Measurements from ENCODE around the gene PRDM16.

Gene PRDM16

DNA sequence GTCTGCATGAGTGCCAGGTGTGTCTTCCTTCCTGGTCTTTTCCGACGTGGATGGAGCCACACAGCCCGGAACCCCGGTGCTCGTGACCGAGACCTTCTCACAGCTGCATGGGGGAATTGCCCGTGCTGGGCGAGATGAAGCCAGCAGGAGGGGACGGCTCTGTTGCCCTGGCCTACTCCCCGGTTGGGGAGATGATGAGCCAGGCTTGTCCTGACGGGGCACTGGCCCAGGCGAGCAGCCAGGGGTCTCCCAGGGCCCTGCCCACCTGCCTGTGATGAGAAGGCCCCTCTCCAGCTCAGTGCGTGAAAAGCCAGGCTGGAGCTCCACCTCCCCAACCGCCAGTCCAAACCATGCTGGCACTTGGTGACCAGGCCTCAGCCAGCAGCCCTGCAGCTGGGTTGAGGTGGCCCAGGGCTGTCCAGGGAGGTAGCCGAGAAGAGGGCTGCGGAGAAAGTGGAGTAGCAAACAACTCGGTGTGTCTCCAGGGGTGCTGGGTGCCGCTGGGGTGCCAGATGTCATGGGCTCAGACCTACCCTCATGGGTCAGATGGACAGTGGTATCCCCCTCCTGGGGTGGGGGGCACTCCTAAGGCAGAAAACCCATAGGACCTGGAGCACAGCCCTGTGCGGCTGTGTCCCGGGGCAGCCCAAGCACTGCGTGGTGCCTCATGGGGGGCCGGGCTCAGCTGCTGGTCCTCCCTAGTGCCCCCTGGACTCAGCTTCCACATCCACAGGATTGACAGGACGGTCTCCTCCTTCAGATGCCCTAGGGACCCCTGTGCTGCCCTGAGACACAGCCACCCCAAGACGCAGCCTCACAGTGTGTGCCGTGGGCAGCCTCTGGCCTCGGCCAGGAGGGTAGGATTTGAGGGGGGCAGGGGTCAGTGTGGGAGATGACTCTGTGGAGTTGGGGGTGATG lies 26.1 kb downstream of the PRDM16 start:
- no peak for TF ChIP-seq ZFX (IDR thresholded peaks at IDR 0.05)
- TF ChIP-seq, protein P1, sequence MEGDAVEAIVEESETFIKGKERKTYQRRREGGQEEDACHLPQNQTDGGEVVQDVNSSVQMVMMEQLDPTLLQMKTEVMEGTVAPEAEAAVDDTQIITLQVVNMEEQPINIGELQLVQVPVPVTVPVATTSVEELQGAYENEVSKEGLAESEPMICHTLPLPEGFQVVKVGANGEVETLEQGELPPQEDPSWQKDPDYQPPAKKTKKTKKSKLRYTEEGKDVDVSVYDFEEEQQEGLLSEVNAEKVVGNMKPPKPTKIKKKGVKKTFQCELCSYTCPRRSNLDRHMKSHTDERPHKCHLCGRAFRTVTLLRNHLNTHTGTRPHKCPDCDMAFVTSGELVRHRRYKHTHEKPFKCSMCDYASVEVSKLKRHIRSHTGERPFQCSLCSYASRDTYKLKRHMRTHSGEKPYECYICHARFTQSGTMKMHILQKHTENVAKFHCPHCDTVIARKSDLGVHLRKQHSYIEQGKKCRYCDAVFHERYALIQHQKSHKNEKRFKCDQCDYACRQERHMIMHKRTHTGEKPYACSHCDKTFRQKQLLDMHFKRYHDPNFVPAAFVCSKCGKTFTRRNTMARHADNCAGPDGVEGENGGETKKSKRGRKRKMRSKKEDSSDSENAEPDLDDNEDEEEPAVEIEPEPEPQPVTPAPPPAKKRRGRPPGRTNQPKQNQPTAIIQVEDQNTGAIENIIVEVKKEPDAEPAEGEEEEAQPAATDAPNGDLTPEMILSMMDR (conservative IDR thresholded peaks at IDR 0.05) = no peak
- H3K27ac ChIP-seq = no peak overlapping the region

DNA sequence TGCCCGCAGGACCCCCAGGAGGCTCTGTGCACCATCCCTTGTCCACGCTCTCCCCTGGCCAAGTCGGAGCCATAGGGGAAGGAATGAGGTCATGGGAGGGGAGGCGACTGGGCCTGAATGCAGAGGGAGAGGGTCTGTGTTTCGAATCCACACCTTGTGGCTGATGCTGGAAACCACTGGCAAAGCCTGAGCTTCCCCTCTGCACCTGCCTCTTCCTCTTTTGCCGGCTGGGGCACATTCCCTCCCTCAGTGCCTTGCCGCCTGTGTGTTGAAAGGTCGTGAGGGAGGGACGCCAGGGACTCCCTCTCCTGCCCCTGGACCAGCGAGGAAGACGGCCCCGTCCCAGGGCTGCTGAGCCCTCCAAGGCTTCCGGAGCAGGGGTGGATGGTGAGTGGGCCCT lies 27.3 kb downstream of the PRDM16 start:
- no peak overlapping the region for H3K27ac ChIP-seq
- TF ChIP-seq, protein P1 (conservative IDR thresholded peaks at IDR 0.05) = no peak
- no peak for TF ChIP-seq ZFX (IDR thresholded peaks at IDR 0.05)

DNA sequence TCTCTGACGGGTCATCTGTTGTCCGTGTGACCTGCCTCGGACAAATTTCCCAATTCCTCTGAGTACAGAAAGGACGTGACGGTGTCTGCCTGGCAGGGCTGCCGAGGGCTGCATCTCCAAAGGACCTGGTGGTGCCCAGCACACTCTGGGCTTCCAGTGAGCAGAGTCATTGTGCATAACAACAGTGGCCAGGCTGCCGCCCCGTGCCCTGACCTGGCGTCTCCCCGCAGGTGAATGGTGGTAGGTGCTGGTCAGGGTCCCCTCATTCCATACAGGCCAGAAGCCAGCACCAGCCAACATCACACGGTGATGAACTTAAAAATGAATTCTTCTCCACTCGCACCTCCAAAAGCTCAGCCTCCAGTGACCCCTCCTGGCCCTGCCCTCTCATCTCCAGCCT lies 28.2 kb downstream of the PRDM16 start:
- H3K27ac ChIP-seq = no peak overlapping the region
- TF ChIP-seq ZFX (IDR thresholded peaks at IDR 0.05) = no peak
- TF ChIP-seq, protein P1 (conservative IDR thresholded peaks at IDR 0.05) = no peak

DNA sequence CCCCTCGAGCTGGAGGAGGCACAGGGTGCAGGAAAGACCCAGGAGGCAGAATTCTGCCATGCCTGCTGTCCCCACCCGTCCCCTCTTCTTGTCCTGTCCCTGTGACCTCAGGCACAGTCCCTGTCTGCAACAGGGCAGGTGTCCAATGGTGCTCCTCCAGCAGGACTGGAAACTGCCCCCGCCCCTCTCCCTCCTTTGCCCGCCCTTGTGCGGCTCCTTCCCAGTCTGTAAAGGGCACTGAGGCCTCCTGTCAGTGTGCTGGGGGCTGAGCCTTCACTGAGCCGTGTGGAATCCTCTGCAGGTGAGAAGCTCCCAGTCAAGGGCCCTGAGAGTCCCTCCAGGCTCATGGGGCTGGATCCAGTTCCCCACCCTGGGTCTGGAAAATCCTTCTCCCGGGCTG lies 28.9 kb downstream of the PRDM16 start:
- TF ChIP-seq, protein P1 (conservative IDR thresholded peaks at IDR 0.05) = no peak
- no peak for TF ChIP-seq ZFX (IDR thresholded peaks at IDR 0.05)
- H3K27ac ChIP-seq = no peak overlapping the region

DNA sequence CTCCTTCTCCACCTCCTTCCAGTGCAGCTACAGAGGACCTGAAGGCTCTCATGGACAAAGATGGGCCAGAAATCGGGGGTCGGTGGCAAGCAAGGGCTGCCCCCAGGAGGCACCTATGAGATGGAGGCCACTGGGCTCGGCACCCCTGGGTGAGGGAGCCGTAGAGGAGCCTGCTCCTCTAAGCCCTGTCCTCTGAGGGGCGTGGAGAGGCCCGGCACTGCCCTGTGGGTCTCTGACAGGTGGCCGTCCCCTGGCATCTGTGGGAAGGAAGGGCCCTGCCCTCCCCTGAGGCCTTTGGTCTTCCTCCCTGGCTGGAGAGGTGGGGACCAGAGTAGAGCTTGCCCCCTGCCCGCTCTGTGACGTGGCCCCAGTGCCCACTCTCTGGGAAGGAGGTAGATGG lies 30.9 kb downstream of the PRDM16 start:
- H3K27ac ChIP-seq = no peak overlapping the region
- TF ChIP-seq ZFX (IDR thresholded peaks at IDR 0.05) = no peak
- TF ChIP-seq, protein P1 (conservative IDR thresholded peaks at IDR 0.05) = no peak

DNA sequence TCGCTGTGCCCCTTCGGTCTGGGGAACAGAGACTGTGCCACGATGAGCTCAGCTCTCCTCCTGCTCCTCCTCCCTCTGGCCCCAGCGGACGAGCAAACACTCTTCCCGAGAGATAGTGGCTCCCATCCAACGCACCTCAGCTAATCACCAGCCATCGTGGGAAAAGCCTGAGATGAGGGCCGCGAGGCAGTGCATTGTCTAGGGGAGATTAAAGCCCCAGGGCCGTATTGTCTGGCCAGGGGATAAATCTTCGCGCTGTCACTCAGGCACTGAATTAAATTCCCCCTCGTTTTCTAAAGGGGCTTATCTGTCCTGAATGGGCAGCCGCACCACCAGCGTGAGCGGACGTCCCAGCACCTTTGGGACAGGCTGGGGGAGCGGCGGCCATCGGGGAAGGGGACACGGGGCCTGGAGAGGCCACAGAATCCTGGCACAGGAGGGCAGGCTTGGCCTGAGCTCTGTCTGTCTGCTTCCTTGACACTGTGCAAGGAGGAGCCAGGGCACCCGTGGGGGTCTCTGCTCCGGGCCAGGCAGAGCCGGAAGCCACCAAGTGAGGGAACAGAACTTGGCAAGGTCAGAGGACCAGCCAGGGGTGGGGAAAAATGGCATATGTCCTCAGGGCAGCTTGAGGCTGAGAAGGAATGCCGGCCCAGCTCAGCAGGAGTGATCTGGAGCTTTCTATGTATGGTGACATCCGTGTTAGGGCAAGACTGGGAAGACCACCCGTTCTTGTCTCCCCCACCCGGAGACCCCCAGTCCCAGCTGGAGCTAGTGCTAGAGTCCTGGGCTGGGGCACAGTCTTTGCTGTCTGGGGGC lies 32.3 kb downstream of the PRDM16 start:
- TF ChIP-seq, protein P1 (conservative IDR thresholded peaks at IDR 0.05) = no peak
- TF ChIP-seq ZFX (IDR thresholded peaks at IDR 0.05) = no peak
- no peak overlapping the region for H3K27ac ChIP-seq

DNA sequence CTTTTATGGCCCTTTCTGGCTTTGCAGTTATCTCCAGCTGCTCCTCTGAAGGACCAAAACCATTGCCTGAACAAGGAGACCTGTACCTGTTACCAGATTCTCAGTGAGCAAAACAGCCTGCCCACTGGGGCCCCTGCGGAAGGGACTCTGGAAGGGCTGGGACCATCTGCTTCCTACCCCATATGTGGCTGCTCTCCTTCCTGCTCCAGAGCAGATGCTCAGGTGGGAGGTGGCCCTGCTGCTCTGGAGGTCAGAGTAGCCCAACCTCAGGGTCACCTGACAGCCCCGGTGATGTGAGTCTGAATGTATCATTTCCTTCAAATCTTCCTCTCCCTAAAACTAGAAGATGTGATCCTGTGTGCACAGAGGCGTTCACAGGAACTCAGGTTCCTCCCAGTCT lies 33.6 kb downstream of the PRDM16 start:
- TF ChIP-seq ZFX (IDR thresholded peaks at IDR 0.05) = no peak
- TF ChIP-seq, protein P1 (conservative IDR thresholded peaks at IDR 0.05) = no peak
- H3K27ac ChIP-seq = no peak overlapping the region

Data from C4-2B (cell line).